MM.1S (cell line): ENCODE data around the gene ASCL2.

Source experiments
- DNase-seq: peaks from one replicate; pipeline ENCODE4 v3.0.0-alpha.2; 2015
- H2AFZ ChIP-seq: fragments of 300-600 bp; sonication (generic); 2 replicates; pipeline ENCODE4 v1.6.0; 2016; ENCODE audit warnings: antibody characterized with exemption, low read length
- H3F3A ChIP-seq: fragments of 300-600 bp; sonication (generic); 2 replicates; pipeline ENCODE4 v1.6.1; 2016; ENCODE audit warnings: mild to moderate bottlenecking, antibody characterized with exemption, low read length, moderate library complexity, mixed read lengths; ENCODE audit not compliant: insufficient read depth
- H3K27ac ChIP-seq: fragments of 300-600 bp; sonication (generic); 2 replicates; pipeline ENCODE4 v1.5.1; 2016; ENCODE audit warnings: mild to moderate bottlenecking, low read length
- H3K27me3 ChIP-seq: fragments of 300-600 bp; sonication (generic); replicated peaks from 2 replicates; pipeline ENCODE4 v1.6.0; 2016; ENCODE audit warnings: low read length; ENCODE audit not compliant: insufficient read depth
- H3K36me3 ChIP-seq: fragments of 300-600 bp; sonication (generic); replicated peaks from 2 replicates; pipeline ENCODE4 v1.6.1; 2016; ENCODE audit warnings: mild to moderate bottlenecking, low read length, mixed read lengths; ENCODE audit not compliant: insufficient read depth
- H3K4me1 ChIP-seq: fragments of 300-600 bp; sonication (generic); 2 replicates; pipeline ENCODE4 v1.6.1; 2016; ENCODE audit warnings: low read length, mixed read lengths
- H3K4me2 ChIP-seq: fragments of 300-600 bp; sonication (generic); 2 replicates; pipeline ENCODE4 v1.6.0; 2016; ENCODE audit warnings: low read depth, low read length
- H3K4me3 ChIP-seq: fragments of 300-600 bp; sonication (generic); 2 replicates; pipeline ENCODE4 v1.5.1; 2016; ENCODE audit warnings: low read length, mixed read lengths
- H3K79me2 ChIP-seq: fragments of 300-600 bp; sonication (generic); 2 replicates; pipeline ENCODE4 v1.6.1; 2016; ENCODE audit warnings: mixed run types, low read length, mixed read lengths
- H3K9ac ChIP-seq: fragments of 300-600 bp; sonication (generic); 2 replicates; pipeline ENCODE4 v1.6.1; 2016; ENCODE audit warnings: low read length, mixed read lengths
- H3K9me2 ChIP-seq: fragments of 300-600 bp; sonication (generic); replicated peaks from 2 replicates; pipeline ENCODE4 v1.6.1; 2016; ENCODE audit warnings: mild to moderate bottlenecking, low read length, mixed read lengths; ENCODE audit not compliant: insufficient read depth
- H3K9me3 ChIP-seq: fragments of 300-600 bp; sonication (generic); replicated peaks from 2 replicates; pipeline ENCODE4 v1.6.1; 2016; ENCODE audit warnings: mild to moderate bottlenecking, low read length, mixed read lengths; ENCODE audit not compliant: insufficient read depth
- H4K20me1 ChIP-seq: fragments of 300-600 bp; sonication (generic); 2 replicates; pipeline ENCODE4 v1.6.1; 2016; ENCODE audit warnings: mild to moderate bottlenecking, low read length, moderate library complexity, mixed read lengths; ENCODE audit not compliant: insufficient read depth
- EZH2 ChIP-seq: fragments of 300-600 bp; sonication (generic); optimal IDR thresholded peaks from 2 replicates; pipeline ENCODE3; 2017; ENCODE audit warnings: low read depth, mild to moderate bottlenecking, antibody characterized with exemption, low read length, mixed read lengths
- EZH2phosphoT487 ChIP-seq: fragments of 300-600 bp; sonication (generic); IDR thresholded peaks from 2 replicates; pipeline ENCODE4 v1.6.1; 2018; ENCODE audit warnings: antibody characterized with exemption, low read length
- TF ChIP-seq, protein P1 (sequence below): fragments of 300-600 bp; sonication (generic); IDR thresholded peaks from 2 replicates; pipeline ENCODE4 v1.5.1; 2016; ENCODE audit warnings: antibody characterized with exemption, low read length, mixed read lengths

The ASCL2 gene

GRCh38 chr11:2273311-2273710 lies 2.9 kb upstream of the ASCL2 start:
- H3K9ac ChIP-seq: no peak overlapping the region
- no peaks in the 10 kb centered on the region for H3K79me2 ChIP-seq
- no peak overlapping the region for H2AFZ ChIP-seq
- H3K4me3 ChIP-seq: no peak overlapping the region
- no peaks in the 10 kb centered on the region for H3K36me3 ChIP-seq
- DNase-seq: no peak
- no peaks in the 10 kb centered on the region for H3F3A ChIP-seq
- no peaks in the 10 kb centered on the region for H3K9me3 ChIP-seq
- H3K4me2 ChIP-seq: no peak overlapping the region
- H3K4me1 ChIP-seq: no peaks in the 10 kb centered on the region
- H3K27ac ChIP-seq: no peak overlapping the region
- TF ChIP-seq EZH2phosphoT487 (no peak), EZH2 (no peak)
- TF ChIP-seq, protein P1, sequence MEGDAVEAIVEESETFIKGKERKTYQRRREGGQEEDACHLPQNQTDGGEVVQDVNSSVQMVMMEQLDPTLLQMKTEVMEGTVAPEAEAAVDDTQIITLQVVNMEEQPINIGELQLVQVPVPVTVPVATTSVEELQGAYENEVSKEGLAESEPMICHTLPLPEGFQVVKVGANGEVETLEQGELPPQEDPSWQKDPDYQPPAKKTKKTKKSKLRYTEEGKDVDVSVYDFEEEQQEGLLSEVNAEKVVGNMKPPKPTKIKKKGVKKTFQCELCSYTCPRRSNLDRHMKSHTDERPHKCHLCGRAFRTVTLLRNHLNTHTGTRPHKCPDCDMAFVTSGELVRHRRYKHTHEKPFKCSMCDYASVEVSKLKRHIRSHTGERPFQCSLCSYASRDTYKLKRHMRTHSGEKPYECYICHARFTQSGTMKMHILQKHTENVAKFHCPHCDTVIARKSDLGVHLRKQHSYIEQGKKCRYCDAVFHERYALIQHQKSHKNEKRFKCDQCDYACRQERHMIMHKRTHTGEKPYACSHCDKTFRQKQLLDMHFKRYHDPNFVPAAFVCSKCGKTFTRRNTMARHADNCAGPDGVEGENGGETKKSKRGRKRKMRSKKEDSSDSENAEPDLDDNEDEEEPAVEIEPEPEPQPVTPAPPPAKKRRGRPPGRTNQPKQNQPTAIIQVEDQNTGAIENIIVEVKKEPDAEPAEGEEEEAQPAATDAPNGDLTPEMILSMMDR: no peak
- H4K20me1 ChIP-seq: no peaks in the 10 kb centered on the region
- H3K9me2 ChIP-seq: no peaks in the 10 kb centered on the region
- H3K27me3 ChIP-seq: peaks cover 74% of the 10 kb centered on the region

GRCh38 chr11:2272946-2273280 lies 2.5 kb upstream of the ASCL2 start:
- Histone ChIP-seq H3F3A (no peaks in the 10 kb centered on the region), H3K9ac (no peak overlapping the region), H3K4me3 (no peak overlapping the region), H3K36me3 (no peaks in the 10 kb centered on the region), H3K4me1 (no peaks in the 10 kb centered on the region), H4K20me1 (no peaks in the 10 kb centered on the region), H3K9me3 (no peaks in the 10 kb centered on the region), H3K79me2 (no peaks in the 10 kb centered on the region), H2AFZ (no peak overlapping the region), H3K4me2 (no peak overlapping the region), H3K27me3 (peaks cover 74% of the 10 kb centered on the region), H3K27ac (no peak overlapping the region), H3K9me2 (no peaks in the 10 kb centered on the region)
- TF ChIP-seq EZH2 (no peak), EZH2phosphoT487 (no peak)
- TF ChIP-seq, protein P1: no peak
- DNase-seq: no peak

GRCh38 chr11:2272228-2272945 lies 2.0 kb upstream of the ASCL2 start:
- no peak overlapping the region for H3K4me2 ChIP-seq
- no peaks in the 10 kb centered on the region for H3K9me2 ChIP-seq
- no peaks in the 10 kb centered on the region for H3K9me3 ChIP-seq
- H3F3A ChIP-seq: no peaks in the 10 kb centered on the region
- no peaks in the 10 kb centered on the region for H3K79me2 ChIP-seq
- H3K4me3 ChIP-seq: no peak overlapping the region
- H3K4me1 ChIP-seq: no peaks in the 10 kb centered on the region
- TF ChIP-seq, protein P1: no peak
- no peak for TF ChIP-seq EZH2
- TF ChIP-seq EZH2phosphoT487: no peak
- H3K9ac ChIP-seq: no peak overlapping the region
- H2AFZ ChIP-seq: no peak overlapping the region
- no peaks in the 10 kb centered on the region for H3K36me3 ChIP-seq
- no peak for DNase-seq
- H3K27ac ChIP-seq: no peak overlapping the region
- no peaks in the 10 kb centered on the region for H4K20me1 ChIP-seq
- peaks cover 74% of the 10 kb centered on the region for H3K27me3 ChIP-seq
